KMS-11 (cell line): Measurements from ENCODE around the gene PHYH.

Source experiments
- H2AFZ ChIP-seq: fragments of 200-600 bp; sonication (generic); 2 replicates; pipeline ENCODE4 v1.6.1; 2016; ENCODE audit warnings: antibody characterized with exemption, mixed run types, low read depth
- H3K27ac ChIP-seq: fragments of 200-600 bp; sonication (generic); 2 replicates; pipeline ENCODE4 v1.6.1; 2016; ENCODE audit warnings: mild to moderate bottlenecking, mixed run types
- H3K27me3 ChIP-seq: fragments of 200-600 bp; sonication (generic); 2 replicates; pipeline ENCODE4 v1.6.1; 2017; ENCODE audit warnings: mild to moderate bottlenecking, low read depth, mixed run types, moderate library complexity; ENCODE audit not compliant: insufficient read depth
- H3K36me3 ChIP-seq: fragments of 200-600 bp; sonication (generic); 2 replicates; pipeline ENCODE4 v1.6.1; 2017; ENCODE audit warnings: mild to moderate bottlenecking, mixed run types; ENCODE audit not compliant: insufficient read depth
- H3K4me1 ChIP-seq: fragments of 200-600 bp; sonication (generic); 2 replicates; pipeline ENCODE4 v1.6.1; 2016; ENCODE audit warnings: mild to moderate bottlenecking, low read depth, mixed run types; ENCODE audit not compliant: poor library complexity, severe bottlenecking
- H3K4me2 ChIP-seq: fragments of 200-600 bp; sonication (generic); 2 replicates; pipeline ENCODE4 v1.7.0; 2016; ENCODE audit warnings: mild to moderate bottlenecking, mixed run types
- H3K4me3 ChIP-seq: fragments of 200-600 bp; sonication (generic); IDR thresholded peaks from 2 replicates; pipeline ENCODE4 v1.6.1; 2017; ENCODE audit warnings: low read depth, low read length, mixed read lengths; ENCODE audit not compliant: insufficient read depth
- H3K79me2 ChIP-seq: fragments of 200-600 bp; sonication (generic); 2 replicates; pipeline ENCODE4 v1.6.1; 2016; ENCODE audit warnings: low read depth, mixed run types; ENCODE audit not compliant: insufficient read depth
- H3K9ac ChIP-seq: fragments of 200-600 bp; sonication (generic); 2 replicates; pipeline ENCODE4 v1.6.1; 2016; ENCODE audit warnings: mild to moderate bottlenecking, mixed run types
- H4K20me1 ChIP-seq: fragments of 200-600 bp; sonication (generic); 2 replicates; pipeline ENCODE4 v1.6.1; 2016; ENCODE audit warnings: mild to moderate bottlenecking, mixed run types; ENCODE audit not compliant: insufficient read depth
- TF ChIP-seq, protein P1 (sequence below): fragments of 200-600 bp; sonication (generic); conservative IDR thresholded peaks from 2 replicates; pipeline ENCODE4 v1.6.1; 2017; ENCODE audit warnings: low read depth, mild to moderate bottlenecking, antibody characterized with exemption, low read length, moderate library complexity, mixed read lengths

Gene PHYH

DNA sequence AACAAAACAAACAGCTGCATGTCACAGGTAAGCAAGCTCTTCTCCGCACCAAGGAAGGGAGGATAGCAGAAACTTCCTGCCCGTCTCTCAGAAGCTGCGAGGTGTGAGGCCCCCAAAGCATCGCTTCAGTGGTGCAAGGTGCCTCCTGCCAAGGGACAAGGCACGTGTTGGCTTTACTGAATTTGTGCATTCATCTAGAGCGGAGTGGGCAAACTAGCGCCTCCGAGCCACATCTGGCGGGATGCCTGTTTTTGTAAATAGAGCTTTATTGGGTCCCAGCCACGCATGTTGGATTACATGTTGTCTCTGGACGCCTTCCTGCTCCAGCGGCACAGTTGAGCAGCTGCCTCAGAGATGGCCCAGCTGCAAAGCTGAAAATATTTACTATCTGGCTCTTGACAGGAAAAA lies 27.7 kb downstream of the PHYH start:
- Histone ChIP-seq H4K20me1 (no peaks in the 10 kb centered on the region), H3K9ac (peak overlapping the region; percentile 77), H3K27ac (peak overlapping the region; percentile 84), H3K4me3 (no peak overlapping the region), H3K4me2 (peak overlapping the region; percentile 55), H3K79me2 (no peaks in the 10 kb centered on the region), H3K4me1 (peaks cover 26% of the 10 kb centered on the region), H3K27me3 (no peaks in the 10 kb centered on the region), H2AFZ (peak overlapping the region; percentile 87), H3K36me3 (no peaks in the 10 kb centered on the region)
- TF ChIP-seq, protein P1, sequence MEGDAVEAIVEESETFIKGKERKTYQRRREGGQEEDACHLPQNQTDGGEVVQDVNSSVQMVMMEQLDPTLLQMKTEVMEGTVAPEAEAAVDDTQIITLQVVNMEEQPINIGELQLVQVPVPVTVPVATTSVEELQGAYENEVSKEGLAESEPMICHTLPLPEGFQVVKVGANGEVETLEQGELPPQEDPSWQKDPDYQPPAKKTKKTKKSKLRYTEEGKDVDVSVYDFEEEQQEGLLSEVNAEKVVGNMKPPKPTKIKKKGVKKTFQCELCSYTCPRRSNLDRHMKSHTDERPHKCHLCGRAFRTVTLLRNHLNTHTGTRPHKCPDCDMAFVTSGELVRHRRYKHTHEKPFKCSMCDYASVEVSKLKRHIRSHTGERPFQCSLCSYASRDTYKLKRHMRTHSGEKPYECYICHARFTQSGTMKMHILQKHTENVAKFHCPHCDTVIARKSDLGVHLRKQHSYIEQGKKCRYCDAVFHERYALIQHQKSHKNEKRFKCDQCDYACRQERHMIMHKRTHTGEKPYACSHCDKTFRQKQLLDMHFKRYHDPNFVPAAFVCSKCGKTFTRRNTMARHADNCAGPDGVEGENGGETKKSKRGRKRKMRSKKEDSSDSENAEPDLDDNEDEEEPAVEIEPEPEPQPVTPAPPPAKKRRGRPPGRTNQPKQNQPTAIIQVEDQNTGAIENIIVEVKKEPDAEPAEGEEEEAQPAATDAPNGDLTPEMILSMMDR: no peak

- Histone ChIP-seq H3K36me3 (no peaks in the 10 kb centered on the region), H2AFZ (peak overlapping the region; percentile 87), H3K9ac (peak overlapping the region; percentile 77), H3K27ac (peak overlapping the region; percentile 84), H3K4me2 (peak overlapping the region; percentile 55), H4K20me1 (no peaks in the 10 kb centered on the region), H3K27me3 (no peaks in the 10 kb centered on the region), H3K79me2 (no peaks in the 10 kb centered on the region), H3K4me3 (no peak overlapping the region), H3K4me1 (peaks cover 26% of the 10 kb centered on the region)
- TF ChIP-seq, protein P1: peak; percentile 90
Measured at GRCh38 chr10:13271552-13272163, 28.2 kb downstream of the PHYH start.

DNA sequence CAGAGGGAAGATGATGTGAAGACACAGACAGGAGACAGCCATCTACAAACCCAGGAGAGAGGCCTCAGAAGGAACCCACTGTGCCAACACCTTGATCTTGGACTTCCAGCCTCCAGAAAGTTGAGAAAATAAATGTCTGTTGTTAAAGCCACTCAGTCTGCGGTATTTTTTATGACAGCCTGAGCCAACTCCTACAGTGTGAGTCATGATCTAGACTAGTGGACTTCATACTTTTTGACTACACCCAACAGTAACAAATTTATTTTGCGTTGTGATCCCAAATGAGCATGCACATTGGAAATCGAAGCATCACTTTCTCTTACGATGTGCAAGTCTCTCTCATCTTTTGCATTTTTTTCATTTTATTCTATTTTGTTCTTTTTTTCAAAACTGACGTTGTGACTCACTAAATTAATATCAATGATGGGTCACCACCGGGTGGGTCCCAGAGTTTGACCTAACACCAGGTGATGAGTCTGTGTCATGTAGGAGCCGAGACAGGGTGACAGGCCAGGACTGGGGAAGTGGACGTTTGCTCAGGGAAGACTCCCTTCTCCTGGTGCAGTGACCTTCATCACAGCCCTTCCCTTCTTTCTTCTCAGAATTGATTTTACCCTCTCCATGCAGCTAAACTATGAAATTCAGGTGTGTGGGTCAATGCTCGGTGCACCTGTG lies 28.9 kb downstream of the PHYH start:
- H3K9ac ChIP-seq: peak overlapping the region; percentile 77; the same call in 1 of the 2 replicates
- no peaks in the 10 kb centered on the region for H3K79me2 ChIP-seq
- H3K4me2 ChIP-seq: peak overlapping the region; percentile 55
- H3K4me1 ChIP-seq: peaks cover 26% of the 10 kb centered on the region
- no peaks in the 10 kb centered on the region for H4K20me1 ChIP-seq
- peak overlapping the region; percentile 84 for H3K27ac ChIP-seq
- no peaks in the 10 kb centered on the region for H3K27me3 ChIP-seq
- peak overlapping the region; percentile 87 for H2AFZ ChIP-seq
- no peak overlapping the region for H3K4me3 ChIP-seq
- TF ChIP-seq, protein P1: no peak
- H3K36me3 ChIP-seq: no peaks in the 10 kb centered on the region

- Histone ChIP-seq H3K4me2 (no peak overlapping the region), H3K79me2 (no peaks in the 10 kb centered on the region), H3K27me3 (no peaks in the 10 kb centered on the region), H2AFZ (no peak overlapping the region), H3K4me3 (no peak overlapping the region), H3K9ac (no peak overlapping the region), H3K4me1 (peaks cover 26% of the 10 kb centered on the region), H4K20me1 (no peaks in the 10 kb centered on the region), H3K27ac (no peak overlapping the region), H3K36me3 (no peaks in the 10 kb centered on the region)
- TF ChIP-seq, protein P1: no peak
Measured at GRCh38 chr10:13268841-13269240, 31.0 kb downstream of the PHYH start.
